HG02623 (cell line): ENCODE measurements around the gene BTBD1.

ENCODE experiments used
- ATAC-seq: cut with Tn5 transposase; IDR thresholded peaks from one replicate; pipeline ENCODE4 v1.9.1; 2021; ENCODE audit warnings: moderate library complexity; ENCODE audit not compliant: unreplicated experiment

Gene BTBD1

DNA sequence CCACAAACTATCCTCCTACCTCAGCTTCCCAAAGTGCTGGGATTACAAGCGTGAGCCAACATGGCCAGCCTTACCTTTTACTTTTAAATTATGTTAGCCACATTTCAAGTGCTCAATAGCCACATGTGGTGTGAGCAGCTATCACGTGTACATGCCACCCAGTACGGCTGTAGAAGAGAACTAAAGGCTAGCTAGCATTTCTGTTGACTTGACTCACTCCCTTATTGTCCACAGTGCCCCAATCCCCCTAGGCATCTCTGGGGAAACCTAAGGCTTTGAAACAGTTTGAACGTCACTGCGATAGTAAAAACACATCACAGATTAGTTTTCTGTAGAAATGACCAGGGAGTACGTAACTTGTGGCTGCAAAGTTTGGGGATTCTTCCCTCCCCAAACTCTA, 67.6 kb downstream of the BTBD1 start:
- ATAC-seq = no peak

DNA sequence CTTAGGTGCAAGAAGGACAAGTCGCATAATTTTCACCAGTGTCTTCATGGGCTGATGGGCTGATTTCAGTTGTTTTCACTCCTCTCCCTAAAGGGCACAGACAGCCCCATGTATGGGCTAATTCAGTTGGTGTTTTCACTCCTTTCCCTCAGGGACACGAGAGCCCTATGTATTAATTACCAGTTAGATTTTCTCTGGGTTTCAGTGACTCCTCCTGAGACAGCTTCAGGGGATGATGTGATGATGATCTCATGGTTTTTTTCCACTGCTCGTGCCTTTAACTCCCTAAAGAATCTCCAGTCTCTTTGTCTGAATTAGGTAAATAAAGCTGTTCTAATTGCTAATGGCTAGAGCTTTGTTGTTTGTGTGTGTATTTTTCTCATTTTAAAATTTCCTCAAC, 71.1 kb downstream of the BTBD1 start:
- ATAC-seq = no peak

DNA sequence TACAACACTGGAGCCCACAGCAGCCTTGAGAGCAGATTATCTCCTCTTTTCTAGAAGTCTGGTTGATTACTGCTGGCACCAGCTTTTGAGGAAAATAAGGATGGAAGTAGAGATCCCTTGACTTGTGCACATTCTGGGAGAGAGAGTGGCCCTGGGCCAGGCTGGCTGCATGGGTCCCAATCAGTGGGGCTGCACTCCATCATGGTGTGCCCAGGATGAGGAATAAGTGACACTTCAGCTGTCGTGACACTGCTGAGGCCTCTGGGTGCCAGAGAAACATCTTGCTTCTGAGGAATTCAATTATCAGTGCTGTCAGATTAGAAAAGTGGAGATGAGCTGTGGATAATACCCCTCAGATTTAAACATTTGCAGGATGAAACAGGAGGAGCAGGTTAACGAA, 72.0 kb downstream of the BTBD1 start:
- ATAC-seq = no peak

DNA sequence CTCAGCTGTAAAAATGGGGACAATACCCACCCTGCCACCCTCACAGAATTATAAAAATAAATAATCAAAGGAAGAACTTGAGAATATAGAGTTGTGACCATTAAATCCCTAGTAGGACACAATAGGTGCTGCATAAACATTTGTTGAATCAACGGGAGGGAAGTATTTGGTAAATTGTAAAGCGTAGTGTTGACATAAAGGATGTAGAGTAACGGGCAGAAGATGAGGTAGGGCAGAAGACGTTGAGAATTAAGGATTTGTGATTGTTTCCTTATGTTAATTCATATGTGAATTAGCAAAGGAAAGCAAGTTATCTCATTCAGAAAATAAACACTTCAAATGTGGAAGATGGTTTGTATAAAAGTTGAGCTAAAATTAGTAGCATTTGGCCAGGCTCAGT, 73.9 kb downstream of the BTBD1 start:
- ATAC-seq = no peak

DNA sequence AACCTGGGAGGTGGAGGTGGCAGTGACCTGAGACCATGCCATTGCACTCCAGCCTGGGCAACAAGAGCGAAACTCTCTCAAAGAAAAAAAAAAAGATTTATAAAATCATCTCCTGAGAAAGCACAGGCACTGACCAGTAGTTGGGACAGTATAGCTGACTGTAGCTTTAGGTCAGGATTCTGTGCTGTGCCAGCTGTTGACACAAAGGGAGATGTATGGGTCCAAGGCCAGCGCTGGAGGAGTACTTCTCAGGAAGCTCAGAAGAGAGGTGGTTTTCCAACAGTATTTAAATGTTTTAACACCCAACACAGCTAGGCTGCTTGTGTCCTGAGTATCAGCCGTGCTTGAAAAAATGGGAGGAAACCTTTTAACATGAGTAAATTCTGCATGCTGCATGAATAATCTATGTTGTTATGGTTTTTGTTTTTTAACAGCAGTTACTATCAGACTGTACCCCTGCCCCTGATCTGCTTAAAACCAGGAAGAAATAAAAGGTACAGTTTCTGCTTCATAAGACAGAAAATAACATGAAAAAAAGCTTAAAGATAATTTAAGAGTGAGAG, 74.5 kb downstream of the BTBD1 start:
- ATAC-seq = no peak

DNA sequence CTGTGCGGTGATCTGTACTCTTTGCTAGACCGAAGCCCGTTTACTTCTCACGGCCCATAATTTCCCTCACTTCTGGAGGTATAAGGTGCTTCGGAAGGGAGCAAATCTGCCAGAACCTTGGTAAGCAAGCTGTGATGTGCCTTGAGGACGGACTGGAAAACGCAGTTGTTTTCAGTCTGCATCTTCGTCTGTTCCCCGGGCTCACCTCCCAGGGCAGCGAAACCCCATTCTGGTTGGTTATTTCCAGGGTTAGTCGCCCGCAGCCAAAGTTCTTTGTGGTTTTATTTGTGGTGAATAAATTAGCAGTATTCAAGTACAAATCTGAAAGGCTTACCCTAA, 80.6 kb downstream of the BTBD1 start:
- no peak for ATAC-seq

DNA sequence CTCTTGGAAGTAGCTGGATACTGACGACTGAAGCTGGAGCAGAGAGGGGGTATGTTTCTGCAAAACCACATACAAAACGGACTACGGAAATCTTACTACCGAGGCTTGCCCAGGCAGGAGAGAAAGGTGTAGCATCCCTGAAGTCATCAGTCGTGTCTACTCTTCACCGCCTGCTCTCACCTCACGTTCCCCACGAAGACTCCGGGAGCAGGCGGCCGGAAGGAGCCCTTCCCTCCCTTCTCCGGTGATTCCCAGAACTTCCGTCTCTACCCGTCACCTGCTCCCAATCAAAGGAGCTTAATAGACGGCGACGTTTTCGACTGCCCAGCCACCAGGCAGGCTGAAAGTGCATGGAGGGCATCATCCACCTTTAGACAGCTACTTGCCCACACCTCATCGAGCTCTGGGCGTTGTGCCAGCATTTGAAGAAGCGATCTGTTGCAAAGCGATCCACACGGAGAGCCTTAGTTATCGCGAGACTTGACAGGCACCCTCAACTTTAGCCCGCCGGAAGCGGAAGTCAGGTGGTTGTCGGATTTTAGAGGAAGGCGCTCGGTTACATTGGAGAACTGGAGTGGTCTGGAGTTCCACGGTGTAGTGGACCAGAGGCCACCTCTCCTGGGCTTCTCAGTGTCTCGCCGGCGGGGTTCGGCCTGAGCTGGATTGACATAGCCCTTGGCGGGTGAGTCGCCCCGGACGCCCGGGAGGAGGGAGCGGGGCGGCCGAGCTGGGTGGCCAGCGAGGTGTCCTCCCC, 81.2 kb downstream of the BTBD1 start, which contains the start of gene RAMAC:
Gene RAMAC, plus strand, starts transcription at position 523 of the 754 bp plus-strand sequence. CDS start 2,809 bp downstream, outside the sequence.
- peak; percentile 94 for ATAC-seq

DNA sequence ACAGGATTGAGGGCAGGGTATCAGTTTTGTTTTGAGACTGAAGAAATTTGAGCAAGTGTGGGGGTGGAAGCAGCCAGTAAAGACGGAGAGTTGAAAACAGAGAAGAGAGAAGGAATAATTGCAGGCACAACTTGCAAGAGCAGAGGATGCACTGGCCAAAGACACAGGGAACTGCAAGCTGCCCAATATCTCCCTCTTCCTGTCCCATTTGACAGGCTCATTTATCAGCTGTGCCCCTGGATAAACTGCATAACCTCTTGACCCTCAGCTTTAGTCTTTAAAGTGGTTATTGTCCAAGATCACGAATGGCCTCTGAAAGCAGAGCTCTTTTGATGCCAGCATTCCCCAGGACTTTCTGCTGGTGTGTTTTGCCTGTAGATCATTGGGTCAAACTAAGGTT, 86.1 kb downstream of the BTBD1 start:
- no peak for ATAC-seq

DNA sequence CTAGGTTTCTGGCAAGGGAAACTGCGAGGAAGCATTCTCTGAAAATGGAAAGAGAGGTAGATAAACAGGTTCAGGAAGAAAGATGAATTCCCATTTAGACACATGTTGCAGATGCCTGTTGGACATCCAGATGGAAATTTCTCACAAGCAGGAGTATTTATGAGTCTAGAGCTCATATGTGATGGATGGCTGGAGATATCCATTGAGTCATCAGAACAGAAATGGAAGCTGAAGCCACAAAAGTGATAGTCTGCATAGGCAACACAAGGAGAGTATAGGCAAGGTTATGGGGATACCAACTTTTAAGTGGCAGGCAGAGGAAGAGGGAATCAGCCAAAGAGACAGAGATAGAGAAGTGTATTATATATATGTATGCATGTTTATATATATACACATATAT, 87.3 kb downstream of the BTBD1 start:
- ATAC-seq = no peak

DNA sequence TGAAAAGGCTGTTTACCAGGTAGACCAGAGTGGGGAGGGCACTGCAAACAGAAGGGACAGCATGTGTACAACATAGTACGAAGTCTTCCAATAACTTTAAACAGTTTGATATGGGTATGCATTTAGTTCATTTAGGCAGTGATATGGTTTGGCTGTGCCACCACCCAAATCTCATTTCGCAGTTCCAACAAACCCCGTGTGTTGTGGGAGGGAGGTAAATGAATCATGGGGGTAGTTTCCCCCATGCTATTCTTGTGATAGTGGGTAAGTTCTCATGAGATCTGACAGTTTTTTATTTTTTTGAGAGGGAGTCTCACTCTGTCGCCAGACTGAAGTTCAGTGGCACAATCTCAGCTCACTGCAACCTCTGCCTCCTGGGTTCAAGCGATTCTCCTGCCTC, 88.6 kb downstream of the BTBD1 start:
- ATAC-seq = no peak

DNA sequence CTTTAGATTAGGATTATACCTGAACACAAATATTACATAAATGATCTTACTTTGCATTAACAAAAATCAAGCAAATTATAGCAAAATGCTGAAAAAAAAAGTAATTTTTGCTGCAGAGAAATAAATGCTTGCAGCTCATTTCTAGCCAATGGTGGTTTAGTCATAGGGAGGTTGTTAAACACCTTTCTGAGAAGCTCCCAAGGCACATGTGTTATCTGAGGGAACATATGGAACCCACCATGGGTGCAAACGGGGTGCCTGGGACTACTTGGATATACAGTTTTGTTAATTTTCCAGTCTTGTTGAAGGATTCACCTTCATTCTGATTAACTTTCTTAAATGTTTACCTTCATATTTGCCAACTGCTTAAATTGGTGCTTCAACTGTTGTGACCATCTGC, 90.0 kb downstream of the BTBD1 start:
- no peak for ATAC-seq

DNA sequence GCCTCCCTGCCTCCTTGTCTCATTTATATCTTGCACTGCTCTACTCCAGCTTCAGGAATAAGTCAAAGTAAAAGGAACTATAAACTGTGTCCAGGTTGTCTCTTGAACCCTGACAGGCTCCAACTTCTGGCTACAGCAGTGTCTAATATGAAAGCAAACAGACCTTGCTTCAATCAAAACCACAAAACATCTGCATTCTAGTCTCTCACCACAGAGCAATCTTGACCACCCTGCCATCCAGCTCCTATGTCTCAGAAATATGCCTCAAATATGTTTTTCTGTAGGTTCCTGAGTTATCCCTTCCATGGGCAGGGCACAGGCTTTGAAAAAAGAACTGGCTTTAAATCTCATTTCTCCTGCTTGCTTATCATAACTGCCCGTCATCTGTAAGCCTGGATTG, 94.1 kb downstream of the BTBD1 start:
- ATAC-seq = no peak

DNA sequence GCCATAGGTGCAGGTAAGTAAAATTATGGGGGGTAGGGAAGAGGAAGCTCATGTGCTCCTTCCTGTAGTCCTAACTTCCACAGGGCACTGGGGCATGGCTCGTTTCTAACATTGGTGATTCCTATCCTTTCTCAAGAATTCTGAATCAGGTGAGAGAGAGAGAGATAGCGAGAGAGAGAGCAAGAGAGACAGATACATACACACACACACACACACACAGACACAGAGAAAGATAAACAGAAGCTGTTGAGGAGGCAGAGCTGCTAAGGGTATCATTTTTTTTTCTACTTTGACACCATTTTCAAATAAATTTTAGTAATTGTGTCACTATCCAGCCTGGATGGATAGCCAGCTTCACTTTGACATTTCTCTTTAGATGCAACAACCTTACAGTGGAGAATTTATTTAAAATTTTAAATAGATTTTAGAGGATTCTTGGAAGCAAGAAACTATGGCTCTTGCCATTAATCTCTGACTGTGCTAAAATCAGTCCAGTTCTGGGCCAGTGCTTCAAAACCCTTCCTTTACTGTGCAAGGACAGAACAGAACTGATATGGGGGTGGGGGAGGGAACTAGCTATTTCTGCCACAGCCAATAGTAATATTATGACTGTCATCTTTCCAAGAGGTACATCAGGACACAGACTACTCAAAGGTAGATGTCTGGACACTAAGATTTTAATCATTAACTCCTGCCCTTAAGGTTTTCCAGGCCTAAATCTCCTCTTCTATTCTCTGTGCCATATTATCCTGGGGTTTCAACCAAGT, 95.7 kb downstream of the BTBD1 start:
- ATAC-seq = no peak

DNA sequence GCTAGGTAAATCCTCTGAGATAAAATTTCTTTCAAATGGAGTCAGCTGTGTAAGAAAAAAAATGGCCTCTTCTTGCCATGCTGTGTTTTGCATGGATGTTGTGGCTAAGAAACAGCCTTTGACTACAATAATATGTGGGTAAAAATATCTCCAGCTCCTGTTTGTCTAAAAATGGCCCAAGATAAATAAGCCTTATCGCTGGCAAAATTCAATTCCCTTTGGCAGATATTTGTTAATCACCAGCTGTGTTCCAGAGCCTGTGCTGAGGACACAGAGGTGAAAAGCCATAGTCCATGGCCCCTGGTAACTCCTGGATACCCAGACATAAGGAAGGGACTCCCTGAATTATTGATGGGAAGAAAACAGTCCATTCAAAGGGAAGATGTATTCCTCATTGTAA, 96.4 kb downstream of the BTBD1 start:
- ATAC-seq = no peak

DNA sequence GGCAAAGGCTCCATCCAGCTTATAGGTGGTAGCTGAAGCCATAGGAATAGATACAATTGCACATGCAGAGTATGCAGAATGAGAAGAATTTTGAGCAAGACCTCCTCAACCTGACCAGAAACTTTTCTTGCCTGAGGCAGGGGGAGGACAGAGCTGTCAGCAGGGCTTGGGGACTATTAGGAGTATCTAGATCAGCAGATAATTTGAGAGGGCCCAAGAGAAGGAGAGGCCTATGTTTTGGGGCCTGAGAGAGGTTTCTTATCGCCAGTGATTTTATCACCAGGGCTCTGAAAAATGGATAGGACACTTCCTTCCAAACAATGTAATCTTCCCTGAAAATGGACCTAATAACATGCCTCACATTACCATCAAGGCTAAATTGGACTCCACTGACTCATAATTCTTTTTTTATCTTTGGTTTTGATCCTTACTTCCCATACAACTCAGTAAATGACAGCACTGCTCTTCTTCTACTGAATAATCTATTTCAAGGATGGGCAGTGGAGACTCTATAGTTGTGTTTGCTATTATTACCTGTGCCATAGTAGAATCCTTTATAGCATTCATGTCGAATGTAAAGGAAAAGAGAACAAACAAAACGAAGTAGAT, 96.9 kb downstream of the BTBD1 start:
- no peak for ATAC-seq

DNA sequence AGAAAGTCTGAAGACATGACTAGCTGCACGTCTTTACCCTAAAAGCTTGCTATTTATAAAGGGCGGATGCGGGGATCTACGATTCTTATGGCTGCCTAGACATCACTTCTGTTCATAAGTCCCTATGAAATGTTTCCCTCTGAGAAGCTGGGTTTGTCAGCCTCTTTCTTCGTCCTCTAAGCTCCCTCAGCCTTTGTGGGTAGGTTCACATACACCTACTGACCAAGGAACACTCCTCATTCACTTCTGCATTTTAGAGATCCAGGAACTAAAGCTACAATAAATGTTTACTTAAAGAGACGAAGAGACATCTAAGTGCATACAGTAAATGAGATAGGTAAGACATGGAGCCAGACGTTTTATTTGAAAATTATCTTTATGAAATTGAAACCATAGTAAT, 97.7 kb downstream of the BTBD1 start:
- no peak for ATAC-seq

DNA sequence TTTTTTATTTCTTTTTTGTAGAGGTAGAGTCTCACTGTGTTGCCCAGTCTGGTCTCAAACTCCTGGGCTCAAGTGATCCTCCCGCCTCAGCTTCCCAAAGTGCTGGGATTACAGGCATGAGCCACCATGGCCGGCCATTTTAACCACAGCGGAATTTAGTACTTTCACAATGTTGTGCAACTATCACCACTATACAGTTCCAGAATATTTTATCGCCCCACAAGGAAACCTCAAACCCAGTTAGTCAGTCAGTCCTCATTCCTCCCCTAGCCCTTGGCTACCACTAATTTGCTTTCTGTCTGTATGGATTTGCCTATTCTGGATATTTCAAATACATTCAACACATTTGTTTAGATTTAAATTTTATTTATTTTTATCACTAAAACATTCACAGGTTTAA, 99.0 kb downstream of the BTBD1 start:
- no peak for ATAC-seq

DNA sequence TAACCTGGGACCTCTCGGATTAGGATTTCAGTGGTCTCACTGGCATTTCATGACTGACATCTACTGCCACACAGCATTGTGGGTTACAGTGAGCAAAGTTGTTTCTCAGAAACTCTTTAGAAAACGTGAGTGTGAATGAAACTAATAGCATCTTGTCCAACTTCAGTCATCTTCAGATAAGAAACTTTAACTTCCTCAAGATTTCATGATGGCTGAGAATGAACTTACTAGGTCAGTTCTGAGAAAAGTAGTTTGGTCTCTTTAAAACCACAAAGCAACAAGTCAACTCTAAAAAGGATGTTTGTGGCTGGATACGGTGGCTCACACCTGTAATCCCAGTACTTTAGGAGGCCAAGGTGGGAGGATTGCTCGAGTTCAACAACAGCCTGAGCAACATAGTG, 100.4 kb downstream of the BTBD1 start:
- ATAC-seq = peak; percentile 88
